GM18861 (cell line): ENCODE measurements around the gene KRT6C.
"Not testable (repeated sequence)": the region's sequence is repeated elsewhere in the genome, so short reads cannot be mapped to it uniquely, and the experiment has no call there.

ENCODE experiments used
- ATAC-seq: cut with Tn5 transposase; IDR thresholded peaks from one replicate; pipeline ENCODE4 v1.9.1; 2021; ENCODE audit not compliant: unreplicated experiment

KRT6C gene

GRCh38 chr12:52500574-52500973 is 27.0 kb upstream of the KRT6C start:
- ATAC-seq, result not testable (repeated sequence)

DNA sequence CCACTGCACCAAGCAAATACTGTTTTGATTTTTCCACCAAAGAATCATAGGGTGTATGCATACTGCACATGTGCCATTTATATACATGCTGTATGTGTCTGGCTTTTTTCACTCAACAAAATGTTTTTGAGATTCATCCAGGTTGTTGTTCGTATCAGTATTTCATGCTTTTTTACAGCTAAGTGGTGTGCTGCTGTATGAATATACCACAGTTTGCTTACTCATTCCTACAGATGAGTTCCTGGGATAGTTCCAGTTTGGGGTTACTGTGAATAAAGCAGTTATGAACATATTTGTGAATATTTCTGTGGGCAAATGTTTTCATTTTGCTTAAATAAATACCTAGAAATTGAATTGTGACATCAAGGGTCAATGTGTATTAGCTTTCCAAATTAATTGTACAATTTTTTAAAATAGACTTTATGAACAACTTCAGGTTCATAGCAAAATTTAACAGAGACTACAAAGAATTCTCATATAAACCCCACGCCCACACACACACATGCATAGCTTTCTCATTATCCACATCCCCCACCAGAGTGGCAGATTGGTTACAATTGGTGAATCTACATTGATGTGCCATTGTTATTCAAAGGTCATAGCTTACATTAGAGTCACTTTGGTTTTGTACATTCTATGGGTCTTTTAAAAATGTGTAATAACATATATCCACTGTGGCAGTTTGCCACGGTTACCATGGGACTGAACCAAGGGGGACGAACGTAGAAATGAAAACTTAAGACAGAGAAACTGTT is 26.4 kb upstream of the KRT6C start:
- ATAC-seq, result no peak

GRCh38 chr12:52498946-52499345 is 25.3 kb upstream of the KRT6C start:
- no peak for ATAC-seq

- no peak for ATAC-seq
Measured at GRCh38 chr12:52497975-52498374, 24.4 kb upstream of the KRT6C start.

DNA sequence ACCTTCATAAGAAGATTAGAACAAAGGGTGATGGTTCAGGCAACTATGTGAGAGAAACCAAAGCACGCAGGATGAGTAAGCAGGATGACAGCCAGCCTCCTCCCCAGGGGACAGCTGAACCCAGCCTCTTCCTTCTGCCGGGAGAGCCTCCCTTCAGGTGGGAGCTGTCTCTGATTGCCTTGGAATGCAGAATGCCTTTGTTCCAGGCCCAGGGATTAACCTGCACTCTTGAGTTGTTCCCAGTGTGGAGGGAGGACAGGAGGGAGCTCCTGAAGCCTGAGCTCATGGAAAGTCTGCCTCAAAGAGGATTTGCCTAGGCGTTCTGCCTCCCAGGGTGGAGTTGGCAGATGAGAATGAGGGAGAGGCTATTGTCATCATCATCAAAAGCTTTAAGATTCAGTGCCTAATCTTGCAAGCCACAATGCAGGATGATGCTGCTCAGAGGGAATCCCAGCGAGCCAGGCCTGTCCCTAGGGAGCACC is 23.0 kb upstream of the KRT6C start:
- no peak for ATAC-seq

DNA sequence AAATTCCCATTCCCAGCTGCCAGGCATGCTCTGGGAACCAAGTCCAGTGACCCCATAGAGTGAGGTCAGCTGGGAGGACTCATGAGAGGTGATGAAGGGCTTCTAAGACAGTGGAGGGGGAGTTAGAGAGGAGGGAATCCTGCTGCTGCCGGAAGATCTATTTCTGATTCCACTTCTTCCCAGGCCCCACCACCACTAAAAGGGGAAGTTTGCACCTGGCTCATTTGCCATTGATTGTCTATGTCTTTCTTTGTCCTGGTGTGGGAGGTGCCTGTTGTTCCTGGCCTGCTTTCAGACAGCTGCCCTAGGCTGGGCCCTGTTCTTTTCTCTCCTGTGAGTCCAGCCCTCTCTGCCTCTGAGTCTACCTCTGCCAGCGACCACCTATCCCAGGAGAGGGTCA is 22.4 kb upstream of the KRT6C start:
- ATAC-seq, result no peak

GRCh38 chr12:52495389-52495788 is 21.8 kb upstream of the KRT6C start:
- ATAC-seq, result no peak

DNA sequence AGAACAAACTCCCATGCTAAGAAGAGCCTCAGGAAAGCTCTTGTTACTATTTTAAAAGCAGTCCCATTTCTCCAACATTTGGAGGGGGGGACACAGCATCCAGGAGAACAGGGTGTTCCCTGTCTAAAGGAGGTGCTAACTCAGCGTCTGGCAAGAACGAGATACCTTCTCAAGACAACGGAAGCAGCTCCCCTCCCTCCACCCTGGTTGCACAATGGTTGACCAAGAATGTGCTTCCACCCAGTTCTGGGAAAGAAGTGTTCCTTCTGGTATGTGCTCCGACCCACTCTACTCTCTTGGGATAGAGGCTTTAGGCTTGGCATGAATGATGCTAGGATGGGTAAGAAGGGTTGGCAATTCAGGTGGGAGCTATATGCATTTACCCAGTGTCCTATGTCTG is 20.9 kb upstream of the KRT6C start:
- no peak for ATAC-seq

DNA sequence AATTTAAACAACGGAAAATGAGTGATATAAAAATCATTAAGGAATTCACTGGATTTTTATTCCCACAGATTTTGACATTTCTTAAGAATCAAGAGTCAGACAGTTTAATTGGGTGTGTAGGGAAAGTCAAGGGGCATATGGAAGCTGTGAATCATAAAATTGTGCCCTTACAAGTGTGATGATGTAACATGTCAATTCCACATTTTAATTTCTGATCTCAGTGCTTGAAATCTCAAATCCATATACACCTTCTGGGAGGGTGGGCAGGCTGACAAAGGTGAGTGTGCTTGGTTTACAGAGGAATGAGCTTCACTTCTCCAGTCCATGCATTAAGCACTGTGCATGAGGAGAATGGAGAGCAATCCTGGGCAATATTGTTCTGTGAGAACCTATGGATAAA is 20.5 kb upstream of the KRT6C start:
- no peak for ATAC-seq

- no peak for ATAC-seq
Measured at GRCh38 chr12:52493172-52493571, 19.6 kb upstream of the KRT6C start, which contains the start of gene KRT6A. TSS of gene KRT6A (minus strand) at chr12:52493257. CDS start at chr12:52493188, 69 bp downstream.

DNA sequence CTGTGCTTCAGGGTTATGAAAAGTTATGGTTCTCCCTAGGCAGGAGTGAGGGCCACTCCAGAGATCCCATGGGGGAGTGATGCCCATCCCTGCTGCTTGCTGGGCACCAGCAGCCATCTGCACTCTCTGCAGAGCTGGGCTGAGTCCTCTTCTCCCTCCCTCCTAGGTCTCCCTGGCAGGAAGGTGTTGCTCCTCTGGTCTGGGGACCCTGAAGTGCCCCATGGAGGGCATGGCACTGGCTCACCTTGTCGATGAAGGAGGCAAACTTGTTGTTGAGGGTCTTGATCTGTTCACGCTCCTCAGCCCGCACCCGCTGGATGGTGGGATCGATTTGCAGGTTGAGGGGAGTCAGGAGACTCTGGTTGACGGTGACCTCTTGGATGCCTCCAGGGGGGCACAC is 18.8 kb upstream of the KRT6C start:
- ATAC-seq, result not testable (repeated sequence)

- not testable (repeated sequence) for ATAC-seq
Measured at GRCh38 chr12:52491495-52491894, 17.9 kb upstream of the KRT6C start.

GRCh38 chr12:52488736-52489135 is 15.1 kb upstream of the KRT6C start:
- ATAC-seq, result no peak

- ATAC-seq, result not testable (repeated sequence)
Measured at GRCh38 chr12:52487744-52488443, 14.3 kb upstream of the KRT6C start.

DNA sequence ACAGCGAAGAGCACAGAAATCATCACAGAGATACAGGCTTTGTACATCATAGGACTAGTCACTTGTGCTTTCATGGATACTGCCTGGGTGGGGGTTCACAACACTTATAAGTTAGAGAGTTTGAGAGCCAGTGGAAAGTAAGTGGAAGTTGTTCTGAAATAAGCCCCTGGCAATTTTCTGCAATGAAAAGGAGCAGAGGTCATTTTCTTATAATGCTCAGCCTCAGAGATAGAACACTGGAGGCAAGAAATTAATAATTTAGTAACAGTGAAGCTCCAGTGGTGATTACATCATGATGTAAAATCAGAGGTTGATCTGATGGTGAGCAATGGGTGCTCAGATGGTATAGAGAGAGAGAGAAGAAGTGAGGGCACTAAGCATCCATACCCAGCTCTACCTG is 13.6 kb upstream of the KRT6C start:
- ATAC-seq, result no peak

DNA sequence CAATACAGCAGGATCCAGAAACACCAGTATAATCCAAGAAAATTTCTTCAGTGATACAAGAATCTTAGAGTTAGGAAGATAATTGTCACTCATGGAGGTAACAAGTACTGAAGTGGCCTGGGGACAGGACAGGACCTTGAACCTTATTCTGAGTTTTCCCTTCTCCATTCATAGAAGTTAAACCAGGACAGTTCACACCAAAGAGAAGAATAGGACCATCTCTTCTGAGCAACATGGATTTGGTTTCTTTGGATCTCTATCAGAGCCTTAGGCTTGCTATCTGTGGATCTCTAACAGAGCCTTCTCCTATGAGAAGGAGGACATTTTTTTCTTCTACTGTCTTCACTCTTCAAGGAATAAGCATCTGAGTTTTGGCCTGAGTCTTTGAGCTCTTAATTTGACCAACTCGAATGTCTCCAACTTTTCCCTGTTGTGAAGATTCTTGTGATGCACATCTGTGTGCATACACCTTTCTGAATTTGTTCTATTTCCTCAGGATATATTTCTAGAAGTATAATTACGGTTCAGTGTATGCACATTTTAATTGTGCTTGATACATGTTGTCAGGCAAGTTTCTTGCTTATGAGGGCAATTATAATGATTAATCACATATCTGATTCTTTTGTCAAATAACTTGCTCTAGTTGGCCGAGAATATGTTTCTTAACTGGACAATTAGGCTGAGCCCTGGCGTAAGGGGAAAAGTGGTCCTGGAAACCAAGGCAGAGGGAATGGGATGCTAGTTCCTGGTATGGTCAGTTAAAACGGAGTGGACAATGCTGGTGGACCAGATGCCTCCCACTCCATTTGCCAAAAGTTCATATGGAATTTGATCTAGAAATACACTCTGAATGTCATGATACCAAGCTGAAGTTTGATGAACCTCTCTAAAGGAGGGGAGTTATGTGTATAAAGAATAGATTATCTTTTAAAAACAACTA is 12.8 kb upstream of the KRT6C start:
- ATAC-seq, result no peak

DNA sequence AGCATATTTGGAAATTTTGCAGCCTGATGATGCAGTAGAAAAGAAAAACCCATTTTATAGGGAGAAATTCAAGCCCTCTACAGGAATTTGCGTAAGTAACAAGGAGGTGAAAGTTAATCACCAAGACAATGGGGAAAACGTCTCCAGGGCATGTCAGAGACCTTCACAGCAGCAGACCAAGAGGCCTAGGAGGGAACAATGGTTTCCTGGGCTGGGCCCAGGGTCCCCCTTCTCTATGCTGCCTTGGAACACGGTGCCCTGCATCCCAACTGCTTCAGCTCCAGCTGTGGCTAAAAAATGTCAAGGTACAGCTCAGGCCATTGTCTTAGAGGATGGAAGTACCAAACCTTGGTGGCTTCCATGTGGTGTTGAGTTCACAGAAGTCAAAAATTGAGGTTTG is 6.5 kb upstream of the KRT6C start:
- ATAC-seq, result no peak

GRCh38 chr12:52477651-52478050 is 4.0 kb upstream of the KRT6C start:
- ATAC-seq, result no peak

DNA sequence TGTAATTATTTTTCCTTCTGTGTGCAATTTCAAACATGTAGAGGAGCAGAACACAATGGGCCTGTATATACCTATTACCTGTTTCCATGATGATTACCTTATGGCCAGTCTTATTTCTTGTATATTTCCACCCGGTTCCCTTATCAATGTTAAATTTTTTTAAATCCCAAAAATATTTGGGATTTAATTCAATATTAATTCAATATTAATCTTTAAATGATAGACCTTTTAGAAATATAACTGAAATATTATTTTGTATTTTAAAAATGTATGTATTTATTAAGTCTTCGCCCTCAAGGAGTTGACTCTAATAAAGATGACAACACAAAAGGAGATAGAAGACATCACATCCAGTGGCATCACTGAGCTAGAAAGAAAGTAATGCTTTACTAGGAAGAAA is 607 bp upstream of the KRT6C start:
- ATAC-seq, result no peak

- no peak for ATAC-seq
Measured at GRCh38 chr12:52469853-52470252, 3.8 kb downstream of the KRT6C start.

GRCh38 chr12:52464897-52465296 is 8.7 kb downstream of the KRT6C start:
- no peak for ATAC-seq
